GM19463 (cell line): ENCODE measurements around the gene MTURN.

Experiments
- ATAC-seq: cut with Tn5 transposase; IDR thresholded peaks from one replicate; pipeline ENCODE4 v1.9.1; 2021; ENCODE audit warnings: mild to moderate bottlenecking, moderate library complexity; ENCODE audit not compliant: unreplicated experiment

MTURN gene

DNA sequence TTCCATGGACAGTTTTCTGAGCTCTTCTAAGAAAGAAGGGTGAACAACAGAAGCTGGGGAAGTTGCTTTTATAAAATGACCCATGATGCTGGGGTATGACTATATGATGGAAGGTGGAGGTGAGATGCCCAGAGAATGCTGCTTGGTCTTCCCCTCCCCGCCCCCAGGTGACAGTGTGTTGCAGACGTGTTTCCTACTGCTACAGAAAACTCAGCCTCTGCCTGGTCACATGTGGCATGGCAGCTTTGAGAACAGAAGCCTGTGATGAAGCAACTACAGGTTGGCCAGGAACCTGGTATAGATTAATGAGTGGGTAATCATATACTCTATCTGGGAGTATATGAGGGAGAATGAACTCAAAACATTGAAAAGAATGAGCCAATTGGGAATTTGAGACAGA, 67.1 kb downstream of the MTURN start:
- ATAC-seq = no peak

DNA sequence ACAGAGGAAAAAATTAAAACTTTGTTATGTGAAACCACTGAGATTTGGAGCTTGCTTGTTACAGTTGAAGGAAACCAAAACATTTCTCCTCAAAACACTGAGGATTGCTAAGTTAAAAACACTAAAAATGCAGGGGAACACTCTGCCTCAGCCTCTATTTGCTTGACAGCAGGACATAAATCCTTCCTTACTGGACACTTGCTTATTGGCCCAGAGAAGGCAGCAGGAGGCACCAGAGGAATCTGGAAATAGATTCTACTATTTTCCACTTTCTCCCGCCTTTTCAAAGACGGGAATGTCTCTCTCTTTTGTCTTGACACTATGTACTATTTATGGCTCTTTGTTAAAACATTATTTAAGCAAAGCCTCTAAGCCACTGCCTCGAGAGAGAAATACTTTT, 67.9 kb downstream of the MTURN start:
- no peak for ATAC-seq

DNA sequence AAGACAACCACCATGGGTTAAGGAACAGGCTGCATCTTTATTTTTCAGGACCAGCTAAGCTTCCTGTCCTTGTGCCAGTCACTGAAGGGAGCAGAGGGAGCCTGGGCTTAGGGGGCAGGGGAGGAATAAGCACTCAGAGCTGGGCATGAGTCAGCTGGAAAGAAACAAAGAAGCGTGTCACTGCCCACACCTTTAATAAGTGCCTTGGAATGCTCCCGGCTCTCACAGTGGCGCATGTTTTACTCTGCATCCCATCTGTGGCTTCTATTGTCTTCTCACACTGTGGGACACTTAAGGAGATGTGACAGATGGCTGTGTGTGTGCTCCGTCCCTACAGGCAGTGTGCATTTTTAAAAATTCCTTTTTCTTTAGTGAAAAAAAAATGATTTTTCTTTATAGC, 71.7 kb downstream of the MTURN start:
- ATAC-seq = no peak

DNA sequence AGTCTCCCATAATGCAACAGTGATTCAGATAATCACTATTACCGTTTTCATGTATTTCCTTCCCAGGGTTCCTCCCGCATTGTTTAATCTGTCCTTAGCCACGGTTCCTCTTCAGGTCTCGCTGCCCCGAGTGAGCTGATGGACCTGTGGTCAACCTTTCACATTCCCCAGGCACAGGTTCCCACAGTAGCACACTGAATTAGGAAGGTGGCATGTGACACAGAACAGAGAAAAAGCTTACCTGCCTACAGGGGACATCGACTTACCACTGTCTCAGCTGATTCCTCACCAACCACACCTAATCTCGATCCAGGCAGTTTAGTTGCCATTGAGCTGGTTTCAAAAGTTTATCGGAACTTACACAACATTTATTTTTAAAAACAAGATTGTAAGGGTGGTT, 72.2 kb downstream of the MTURN start:
- no peak for ATAC-seq

DNA sequence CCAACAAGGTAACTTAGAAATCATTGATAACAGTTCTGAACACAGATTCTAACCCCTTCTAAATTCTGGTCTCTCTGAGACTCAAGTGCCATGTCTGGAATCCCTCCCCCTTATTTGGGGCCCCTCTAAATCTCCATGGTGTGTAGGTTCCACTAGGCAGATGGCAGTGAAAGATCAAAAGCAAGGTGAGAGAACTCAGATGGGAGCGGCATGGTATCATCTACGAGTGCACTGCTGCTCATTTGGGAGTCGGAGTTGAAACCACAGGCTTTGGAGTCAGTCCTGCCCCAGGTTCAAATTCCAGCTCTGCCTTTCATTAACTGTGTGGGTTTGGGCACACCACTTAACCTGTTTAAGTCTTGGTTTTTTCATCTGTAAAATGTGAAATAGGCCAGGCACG, 72.6 kb downstream of the MTURN start:
- no peak for ATAC-seq

DNA sequence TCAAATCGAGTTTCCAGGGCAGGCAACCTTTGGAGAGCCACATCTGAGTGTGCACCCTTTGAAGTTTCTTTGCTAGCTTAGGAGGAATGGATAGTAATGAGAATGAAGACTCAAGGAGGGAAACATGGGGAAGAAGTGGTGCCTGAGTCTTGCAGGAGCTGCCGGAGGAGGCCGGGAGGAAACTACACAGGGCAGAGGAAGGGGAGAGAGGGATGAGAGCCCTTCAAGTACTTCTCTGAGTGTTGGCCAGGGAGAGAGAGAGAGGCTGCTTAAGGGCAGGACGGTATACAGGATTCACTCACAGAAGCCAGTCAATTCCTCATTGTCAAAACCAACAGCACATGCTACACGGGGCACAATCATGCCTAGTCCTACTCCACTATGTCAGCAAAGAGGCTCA, 75.2 kb downstream of the MTURN start:
- ATAC-seq = no peak
